Parathyroid adenoma (tissue), 2 donors: ENCODE measurements around the gene UXT.

Experiments used
- H2AFZ ChIP-seq: fragments of 300-600 bp; sonication (generic); one replicate; pipeline ENCODE4 v1.7.0; 2017; ENCODE audit warnings: antibody characterized with exemption, mild to moderate bottlenecking
- H3K27ac ChIP-seq: fragments of 300-600 bp; sonication (generic); one replicate; pipeline ENCODE4 v1.7.0; 2017
- H3K27me3 ChIP-seq: fragments of 300-600 bp; sonication (generic); one replicate; pipeline ENCODE4 v1.7.0; 2017; ENCODE audit warnings: low read length; ENCODE audit not compliant: control insufficient read depth, insufficient read depth
- H3K36me3 ChIP-seq: fragments of 300-600 bp; sonication (generic); one replicate; pipeline ENCODE4 v1.7.0; 2017; ENCODE audit warnings: low read length; ENCODE audit not compliant: control insufficient read depth, insufficient read depth
- H3K4me1 ChIP-seq: fragments of 300-600 bp; sonication (generic); one replicate; pipeline ENCODE4 v1.7.0; 2017; ENCODE audit warnings: control low read depth
- H3K4me2 ChIP-seq: fragments of 300-600 bp; sonication (generic); one replicate; pipeline ENCODE4 v1.7.0; 2017; ENCODE audit warnings: low read length
- H3K4me3 ChIP-seq: fragments of 300-600 bp; sonication (generic); one replicate; pipeline ENCODE4 v1.7.0; 2017; ENCODE audit warnings: low read depth, low read length
- H3K79me2 ChIP-seq: fragments of 300-600 bp; sonication (generic); one replicate; pipeline ENCODE4 v1.7.0; 2017; ENCODE audit warnings: control low read depth
- H3K9ac ChIP-seq: fragments of 300-600 bp; sonication (generic); one replicate; pipeline ENCODE4 v1.7.0; 2017; ENCODE audit warnings: mild to moderate bottlenecking
- H3K9me3 ChIP-seq: fragments of 300-600 bp; sonication (generic); one replicate; pipeline ENCODE4 v1.7.0; 2017; ENCODE audit warnings: low read length; ENCODE audit not compliant: control insufficient read depth
- TF ChIP-seq, protein P1 (sequence below): fragments of 300-600 bp; sonication (generic); IDR thresholded peaks from one replicate; pipeline ENCODE4 v1.7.0; 2017; ENCODE audit warnings: antibody characterized with exemption, mild to moderate bottlenecking
- donor health status: primary hyperparathyroidism.

Gene UXT

DNA sequence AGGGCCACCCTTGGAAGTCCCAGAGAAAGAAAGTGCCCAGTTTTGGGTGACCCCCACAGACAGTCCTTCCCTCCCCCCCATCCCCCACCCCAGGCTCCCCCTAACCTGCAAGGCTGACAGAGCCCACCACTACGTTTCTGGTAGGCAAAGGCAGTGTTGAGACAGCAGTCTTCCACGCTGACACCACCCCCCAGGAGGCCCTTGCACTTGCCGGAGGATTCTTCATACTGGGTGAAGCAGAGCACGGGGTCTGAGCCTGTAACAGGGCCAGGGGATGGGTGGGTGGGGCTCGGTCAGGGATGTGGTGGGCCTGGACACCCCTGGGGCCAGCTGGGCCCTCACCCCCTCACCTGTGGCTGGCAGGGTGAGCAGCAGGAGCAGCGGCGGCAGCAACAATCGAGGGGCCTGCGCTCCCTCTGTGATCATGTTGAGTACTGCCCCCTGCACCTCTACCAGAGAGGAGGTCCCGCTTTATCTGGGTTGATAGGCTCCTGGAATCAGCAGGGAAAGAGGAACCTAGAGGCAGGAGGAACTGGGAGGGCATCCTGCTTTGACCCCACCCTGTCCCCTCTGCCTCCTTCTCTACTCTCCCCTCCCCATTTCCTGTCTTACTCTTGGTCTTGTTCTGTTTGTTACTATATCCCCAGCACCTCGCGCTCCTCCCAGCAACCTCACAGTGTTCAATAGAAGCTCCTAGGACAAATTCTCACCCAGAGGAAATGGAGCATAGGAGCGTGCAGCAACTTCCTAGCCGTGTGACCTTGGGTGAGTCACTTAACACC is 29.4 kb downstream of the UXT start, which contains the start of gene CFP:
TSS of gene CFP (minus strand) at position 512 of the 782 bp plus-strand sequence. CDS start at position 426, 86 bp downstream.
- TF ChIP-seq, protein P1, sequence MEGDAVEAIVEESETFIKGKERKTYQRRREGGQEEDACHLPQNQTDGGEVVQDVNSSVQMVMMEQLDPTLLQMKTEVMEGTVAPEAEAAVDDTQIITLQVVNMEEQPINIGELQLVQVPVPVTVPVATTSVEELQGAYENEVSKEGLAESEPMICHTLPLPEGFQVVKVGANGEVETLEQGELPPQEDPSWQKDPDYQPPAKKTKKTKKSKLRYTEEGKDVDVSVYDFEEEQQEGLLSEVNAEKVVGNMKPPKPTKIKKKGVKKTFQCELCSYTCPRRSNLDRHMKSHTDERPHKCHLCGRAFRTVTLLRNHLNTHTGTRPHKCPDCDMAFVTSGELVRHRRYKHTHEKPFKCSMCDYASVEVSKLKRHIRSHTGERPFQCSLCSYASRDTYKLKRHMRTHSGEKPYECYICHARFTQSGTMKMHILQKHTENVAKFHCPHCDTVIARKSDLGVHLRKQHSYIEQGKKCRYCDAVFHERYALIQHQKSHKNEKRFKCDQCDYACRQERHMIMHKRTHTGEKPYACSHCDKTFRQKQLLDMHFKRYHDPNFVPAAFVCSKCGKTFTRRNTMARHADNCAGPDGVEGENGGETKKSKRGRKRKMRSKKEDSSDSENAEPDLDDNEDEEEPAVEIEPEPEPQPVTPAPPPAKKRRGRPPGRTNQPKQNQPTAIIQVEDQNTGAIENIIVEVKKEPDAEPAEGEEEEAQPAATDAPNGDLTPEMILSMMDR, result no peak
- no peaks in the 10 kb centered on the region for H3K4me1 ChIP-seq

DNA sequence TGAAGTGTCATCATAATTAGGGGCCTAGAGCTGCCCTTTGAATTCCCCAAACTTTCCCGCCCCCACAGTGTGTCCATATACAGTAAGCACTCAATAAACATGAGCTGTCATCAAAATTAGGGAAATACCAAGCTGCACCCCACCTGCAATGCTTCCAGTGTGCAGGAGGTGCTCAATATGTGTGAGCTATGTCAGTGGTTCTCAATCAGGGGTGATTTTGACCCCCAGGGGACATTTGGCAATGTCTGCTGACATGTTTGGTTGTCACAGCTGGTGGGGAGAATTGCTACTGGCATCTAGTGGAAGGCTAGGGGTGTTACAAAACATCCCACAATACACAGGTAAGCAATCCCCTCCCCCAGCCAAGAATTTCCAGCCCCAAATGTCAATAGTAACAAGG is 30.0 kb downstream of the UXT start:
- no peak overlapping the region for H3K9ac ChIP-seq
- H3K4me3 ChIP-seq, result no peak overlapping the region
- H3K27me3 ChIP-seq, result no peaks in the 10 kb centered on the region
- TF ChIP-seq, protein P1, result no peak
- H3K27ac ChIP-seq, result no peak overlapping the region
- no peaks in the 10 kb centered on the region for H3K36me3 ChIP-seq
- H3K9me3 ChIP-seq, result no peaks in the 10 kb centered on the region
- no peaks in the 10 kb centered on the region for H3K79me2 ChIP-seq
- peak overlapping the region; percentile 28 for H2AFZ ChIP-seq
- H3K4me2 ChIP-seq, result no peak overlapping the region
- H3K4me1 ChIP-seq, result no peaks in the 10 kb centered on the region

More for the DNA sequence above, 29.4 kb downstream of the UXT start, which contains the start of gene CFP:
- Histone ChIP-seq H3K79me2 (no peaks in the 10 kb centered on the region), H3K36me3 (no peaks in the 10 kb centered on the region), H3K9me3 (no peaks in the 10 kb centered on the region), H3K9ac (no peak within 1 kb of the TSS), H3K27ac (no peak within 1 kb of the TSS), H3K4me3 (no peak within 1 kb of the TSS), H2AFZ (peak within 1 kb of the TSS; percentile 28), H3K4me2 (no peak within 1 kb of the TSS), H3K27me3 (no peaks in the 10 kb centered on the region)

DNA sequence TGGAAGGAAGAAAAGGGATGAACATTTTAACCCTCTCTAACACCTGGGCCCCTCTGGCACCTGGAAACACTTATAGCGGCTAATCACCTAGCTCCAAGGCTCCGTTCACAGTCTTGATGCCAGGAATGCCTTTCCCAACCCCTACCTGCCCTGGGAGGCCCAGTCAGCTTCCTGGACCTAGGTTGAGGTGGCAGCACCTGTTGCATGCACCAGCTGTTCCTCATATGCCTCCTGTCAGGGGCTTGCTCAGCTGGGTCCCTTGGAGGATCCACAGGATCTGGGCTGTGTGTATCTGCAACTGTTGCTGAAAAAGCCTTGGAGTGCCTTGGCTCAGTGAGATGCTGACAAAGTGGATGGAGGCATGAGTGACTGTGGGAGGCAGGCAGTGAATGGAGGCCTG is 33.6 kb downstream of the UXT start:
- no peaks in the 10 kb centered on the region for H3K36me3 ChIP-seq
- H3K4me2 ChIP-seq, result no peak overlapping the region
- H3K27ac ChIP-seq, result no peak overlapping the region
- no peak overlapping the region for H3K9ac ChIP-seq
- no peak overlapping the region for H2AFZ ChIP-seq
- H3K27me3 ChIP-seq, result no peaks in the 10 kb centered on the region
- H3K4me3 ChIP-seq, result no peak overlapping the region
- H3K9me3 ChIP-seq, result no peaks in the 10 kb centered on the region
- no peaks in the 10 kb centered on the region for H3K79me2 ChIP-seq
- H3K4me1 ChIP-seq, result no peaks in the 10 kb centered on the region
- TF ChIP-seq, protein P1, result no peak

DNA sequence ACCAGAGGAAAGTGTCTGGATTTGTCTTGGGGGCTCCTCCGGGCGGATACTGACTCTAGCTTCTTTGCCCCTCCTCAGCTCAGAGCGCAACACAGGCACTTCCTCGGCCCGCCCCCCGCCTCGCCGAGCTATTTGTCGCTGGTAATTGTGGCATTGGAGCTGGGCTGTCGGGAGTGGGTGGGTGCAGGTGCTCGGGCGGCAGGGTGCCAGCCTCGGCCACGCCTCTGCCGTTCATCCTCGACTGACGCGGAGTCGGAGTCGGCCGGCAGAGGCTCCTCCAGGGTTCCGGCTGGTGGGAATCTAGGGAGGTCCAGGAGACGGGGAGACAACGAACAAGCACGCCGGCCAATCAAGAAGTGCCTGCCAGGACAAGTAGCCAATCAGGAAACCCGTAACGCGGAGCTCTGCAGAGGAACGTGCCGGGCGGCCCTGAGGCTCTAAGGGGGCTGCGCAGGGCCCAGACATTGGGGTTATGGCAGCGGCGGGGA is 35.4 kb downstream of the UXT start:
- Histone ChIP-seq H3K4me1 (no peaks in the 10 kb centered on the region), H3K27me3 (no peaks in the 10 kb centered on the region), H3K4me3 (no peak overlapping the region), H3K27ac (no peak overlapping the region), H3K4me2 (no peak overlapping the region), H3K79me2 (no peaks in the 10 kb centered on the region), H2AFZ (peak overlapping the region; percentile 79), H3K9ac (no peak overlapping the region), H3K9me3 (no peaks in the 10 kb centered on the region), H3K36me3 (no peaks in the 10 kb centered on the region)
- TF ChIP-seq, protein P1, result no peak
